ENCODE results near the gene MED8. TPM values are rescaled to one million over a fixed set of nuclear protein-coding genes. Genes with fewer than 3 reads are reported as not detected.

MED8 gene
- polyA plus RNA-seq, 2 of the 4 experiments (the other 2 are of a cell fraction) = 21.8 to 33.9 TPM

DNA sequence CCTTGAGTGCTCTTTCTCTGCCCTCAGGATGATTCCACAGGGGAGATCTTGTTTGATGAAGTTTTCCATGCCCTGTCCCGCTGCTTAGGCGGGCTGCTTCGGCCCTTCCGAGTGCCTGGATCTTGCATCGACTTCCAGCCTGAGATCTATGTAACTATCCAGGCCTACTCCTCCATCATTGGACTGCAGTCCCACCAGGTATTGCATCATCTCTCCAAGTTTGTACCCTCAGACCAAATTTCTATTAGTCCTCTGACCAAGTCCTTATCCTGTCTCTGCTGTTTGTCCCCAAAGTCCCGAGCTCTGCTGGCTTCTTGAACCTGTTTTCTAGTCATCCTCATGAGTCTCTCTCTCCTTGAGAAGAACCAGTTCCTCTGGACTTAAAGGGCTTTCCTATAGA, 14.8 kb upstream of the MED8 start:
- ChIA-PET POLR2A (no interaction called here), CTCF (no interaction called here)
- ATAC-seq (no peak), FAIRE-seq (no peak), DNase-seq (ENCODE audit: low read depth in 1 of 2, low spot score in 1 of 2) (no peak)
- Histone ChIP-seq H3K27ac (no peak overlapping the region), H3K4me1 (no peaks in the 10 kb centered on the region), H3K4me2 (no peak overlapping the region), H3K4me3 (no peak overlapping the region), H3K9me3 (no peaks in the 10 kb centered on the region)
- WGBS (ENCODE audit: missing lambda C conversion rate) = 97% methylated on average over 6 of the region's 6 CpGs
- TF ChIP-seq BHLHE40 (IDR thresholded peaks at IDR 0.05; ENCODE audit: low read depth, low read length) (no peak), MAZ (IDR thresholded peaks at IDR 0.05; ENCODE audit: borderline replicate concordance, low read depth, low read length) (no peak), CHD2 (IDR thresholded peaks at IDR 0.05; ENCODE audit: low read length, partially characterized antibody) (no peak), CBX2 (IDR thresholded peaks at IDR 0.05; ENCODE audit: borderline replicate concordance, low read depth) (no peak), HOXB13 (CRISPR knock-in tag; IDR thresholded peaks at IDR 0.05; ENCODE audit: low read depth) (no peak), POLR2A (IDR thresholded peaks at IDR 0.05; ENCODE audit: low read length) (no peak), CHD4 (IDR thresholded peaks at IDR 0.05; ENCODE audit: borderline replicate concordance) (no peak), ZNF302 (CRISPR knock-in tag; IDR thresholded peaks at IDR 0.05) (no peak), RNF2 (IDR thresholded peaks at IDR 0.05; ENCODE audit: borderline replicate concordance, low read depth) (no peak), JUNB (IDR thresholded peaks at IDR 0.05) (no peak), EP300 (IDR thresholded peaks at IDR 0.05) (no peak), NR3C1 (IDR thresholded peaks at IDR 0.05) (no peak), TP53 (CRISPR knock-in tag; IDR thresholded peaks at IDR 0.05) (no peak), POLR2AphosphoS2 (conservative IDR thresholded peaks at IDR 0.05; ENCODE audit: low read length) (no peak), FOXS1 (CRISPR knock-in tag; IDR thresholded peaks at IDR 0.05) (no peak), GATA3 (IDR thresholded peaks at IDR 0.05; ENCODE audit: borderline replicate concordance) (no peak)
- TF ChIP-seq, protein P1, sequence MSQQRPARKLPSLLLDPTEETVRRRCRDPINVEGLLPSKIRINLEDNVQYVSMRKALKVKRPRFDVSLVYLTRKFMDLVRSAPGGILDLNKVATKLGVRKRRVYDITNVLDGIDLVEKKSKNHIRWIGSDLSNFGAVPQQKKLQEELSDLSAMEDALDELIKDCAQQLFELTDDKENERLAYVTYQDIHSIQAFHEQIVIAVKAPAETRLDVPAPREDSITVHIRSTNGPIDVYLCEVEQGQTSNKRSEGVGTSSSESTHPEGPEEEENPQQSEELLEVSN (IDR thresholded peaks at IDR 0.05; ENCODE audit: borderline replicate concordance, low read depth) = no peak
- TF ChIP-seq, protein P2, sequence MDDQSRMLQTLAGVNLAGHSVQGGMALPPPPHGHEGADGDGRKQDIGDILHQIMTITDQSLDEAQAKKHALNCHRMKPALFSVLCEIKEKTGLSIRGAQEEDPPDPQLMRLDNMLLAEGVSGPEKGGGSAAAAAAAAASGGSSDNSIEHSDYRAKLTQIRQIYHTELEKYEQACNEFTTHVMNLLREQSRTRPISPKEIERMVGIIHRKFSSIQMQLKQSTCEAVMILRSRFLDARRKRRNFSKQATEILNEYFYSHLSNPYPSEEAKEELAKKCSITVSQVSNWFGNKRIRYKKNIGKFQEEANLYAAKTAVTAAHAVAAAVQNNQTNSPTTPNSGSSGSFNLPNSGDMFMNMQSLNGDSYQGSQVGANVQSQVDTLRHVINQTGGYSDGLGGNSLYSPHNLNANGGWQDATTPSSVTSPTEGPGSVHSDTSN (IDR thresholded peaks at IDR 0.05) = no peak
- TF ChIP-seq, protein P3, sequence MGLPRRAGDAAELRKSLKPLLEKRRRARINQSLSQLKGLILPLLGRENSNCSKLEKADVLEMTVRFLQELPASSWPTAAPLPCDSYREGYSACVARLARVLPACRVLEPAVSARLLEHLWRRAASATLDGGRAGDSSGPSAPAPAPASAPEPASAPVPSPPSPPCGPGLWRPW (IDR thresholded peaks at IDR 0.05) = no peak

DNA sequence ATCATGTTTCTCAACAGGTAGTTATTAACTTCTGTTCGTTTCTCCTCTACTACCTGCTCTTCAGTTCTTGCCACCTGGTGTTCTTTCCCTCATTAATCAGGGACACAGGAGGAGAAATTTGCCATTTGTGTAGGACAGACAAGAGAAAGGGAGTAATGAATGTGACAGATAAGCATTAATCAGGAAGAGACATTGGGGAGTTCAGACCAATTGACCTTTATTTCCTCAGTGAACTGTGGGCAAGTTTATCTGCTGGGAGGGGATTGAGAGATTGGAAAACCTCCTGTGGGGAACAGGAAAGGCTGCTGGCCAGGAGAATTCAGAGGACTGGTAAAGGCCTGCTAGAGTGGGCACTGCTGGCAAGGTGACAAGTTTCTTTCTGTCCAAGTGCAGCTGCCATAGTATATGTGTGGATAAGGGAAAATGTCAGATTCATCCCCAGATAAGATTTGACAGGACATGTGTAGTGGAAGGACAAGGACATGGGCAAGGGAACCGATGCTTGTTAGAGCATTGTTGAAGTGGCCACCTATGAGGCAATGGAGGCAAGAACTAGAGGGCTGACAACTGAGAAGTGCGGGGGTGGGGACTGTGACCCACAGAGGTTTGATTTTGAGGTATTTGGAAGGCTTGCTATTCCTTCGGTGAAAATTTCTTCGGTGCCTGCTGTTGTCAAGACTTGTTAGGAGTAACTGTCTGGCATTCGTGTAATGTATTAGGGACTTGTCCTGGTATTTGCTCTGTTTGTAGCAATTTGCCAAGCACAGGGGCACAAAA, 12.7 kb upstream of the MED8 start:
- no peak for ATAC-seq
- Histone ChIP-seq H3K27ac (no peak overlapping the region), H3K9me3 (no peaks in the 10 kb centered on the region), H3K4me1 (no peaks in the 10 kb centered on the region), H3K4me3 (no peak overlapping the region), H3K4me2 (no peak overlapping the region)
- POLR2A ChIA-PET = no interaction called here
- no peak for DNase-seq (ENCODE audit: low read depth in 1 of 2, low spot score in 1 of 2)
- CTCF ChIA-PET = interaction anchor here (1.5 kb wide), 1 partner anchor 12 kb away, joined by 7 read pairs; no protein-coding TSS in a partner anchor
- no peak for TF ChIP-seq ZFP36 (IDR thresholded peaks at IDR 0.05; ENCODE audit: borderline replicate concordance, partially characterized antibody)
- no peak for TF ChIP-seq TP53 (CRISPR knock-in tag; IDR thresholded peaks at IDR 0.05)
- TF ChIP-seq, protein P3 (IDR thresholded peaks at IDR 0.05) = no peak
- TF ChIP-seq HOXA7 (CRISPR knock-in tag; IDR thresholded peaks at IDR 0.05) = no peak
- no peak for TF ChIP-seq KDM1A (IDR thresholded peaks at IDR 0.05; ENCODE audit: low read depth)
- no peak for TF ChIP-seq HDAC2 (IDR thresholded peaks at IDR 0.05)
- TF ChIP-seq HOXB5 (CRISPR knock-in tag; IDR thresholded peaks at IDR 0.05) = no peak
- TF ChIP-seq, protein P4, sequence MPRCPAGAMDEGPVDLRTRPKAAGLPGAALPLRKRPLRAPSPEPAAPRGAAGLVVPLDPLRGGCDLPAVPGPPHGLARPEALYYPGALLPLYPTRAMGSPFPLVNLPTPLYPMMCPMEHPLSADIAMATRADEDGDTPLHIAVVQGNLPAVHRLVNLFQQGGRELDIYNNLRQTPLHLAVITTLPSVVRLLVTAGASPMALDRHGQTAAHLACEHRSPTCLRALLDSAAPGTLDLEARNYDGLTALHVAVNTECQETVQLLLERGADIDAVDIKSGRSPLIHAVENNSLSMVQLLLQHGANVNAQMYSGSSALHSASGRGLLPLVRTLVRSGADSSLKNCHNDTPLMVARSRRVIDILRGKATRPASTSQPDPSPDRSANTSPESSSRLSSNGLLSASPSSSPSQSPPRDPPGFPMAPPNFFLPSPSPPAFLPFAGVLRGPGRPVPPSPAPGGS (IDR thresholded peaks at IDR 0.05) = no peak
- no peak for TF ChIP-seq CBX2 (IDR thresholded peaks at IDR 0.05; ENCODE audit: borderline replicate concordance, low read depth)
- TF ChIP-seq RARB (CRISPR knock-in tag; IDR thresholded peaks at IDR 0.05) = no peak
- TF ChIP-seq, protein P5, sequence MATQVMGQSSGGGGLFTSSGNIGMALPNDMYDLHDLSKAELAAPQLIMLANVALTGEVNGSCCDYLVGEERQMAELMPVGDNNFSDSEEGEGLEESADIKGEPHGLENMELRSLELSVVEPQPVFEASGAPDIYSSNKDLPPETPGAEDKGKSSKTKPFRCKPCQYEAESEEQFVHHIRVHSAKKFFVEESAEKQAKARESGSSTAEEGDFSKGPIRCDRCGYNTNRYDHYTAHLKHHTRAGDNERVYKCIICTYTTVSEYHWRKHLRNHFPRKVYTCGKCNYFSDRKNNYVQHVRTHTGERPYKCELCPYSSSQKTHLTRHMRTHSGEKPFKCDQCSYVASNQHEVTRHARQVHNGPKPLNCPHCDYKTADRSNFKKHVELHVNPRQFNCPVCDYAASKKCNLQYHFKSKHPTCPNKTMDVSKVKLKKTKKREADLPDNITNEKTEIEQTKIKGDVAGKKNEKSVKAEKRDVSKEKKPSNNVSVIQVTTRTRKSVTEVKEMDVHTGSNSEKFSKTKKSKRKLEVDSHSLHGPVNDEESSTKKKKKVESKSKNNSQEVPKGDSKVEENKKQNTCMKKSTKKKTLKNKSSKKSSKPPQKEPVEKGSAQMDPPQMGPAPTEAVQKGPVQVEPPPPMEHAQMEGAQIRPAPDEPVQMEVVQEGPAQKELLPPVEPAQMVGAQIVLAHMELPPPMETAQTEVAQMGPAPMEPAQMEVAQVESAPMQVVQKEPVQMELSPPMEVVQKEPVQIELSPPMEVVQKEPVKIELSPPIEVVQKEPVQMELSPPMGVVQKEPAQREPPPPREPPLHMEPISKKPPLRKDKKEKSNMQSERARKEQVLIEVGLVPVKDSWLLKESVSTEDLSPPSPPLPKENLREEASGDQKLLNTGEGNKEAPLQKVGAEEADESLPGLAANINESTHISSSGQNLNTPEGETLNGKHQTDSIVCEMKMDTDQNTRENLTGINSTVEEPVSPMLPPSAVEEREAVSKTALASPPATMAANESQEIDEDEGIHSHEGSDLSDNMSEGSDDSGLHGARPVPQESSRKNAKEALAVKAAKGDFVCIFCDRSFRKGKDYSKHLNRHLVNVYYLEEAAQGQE (IDR thresholded peaks at IDR 0.05) = no peak
- TF ChIP-seq, protein P6, sequence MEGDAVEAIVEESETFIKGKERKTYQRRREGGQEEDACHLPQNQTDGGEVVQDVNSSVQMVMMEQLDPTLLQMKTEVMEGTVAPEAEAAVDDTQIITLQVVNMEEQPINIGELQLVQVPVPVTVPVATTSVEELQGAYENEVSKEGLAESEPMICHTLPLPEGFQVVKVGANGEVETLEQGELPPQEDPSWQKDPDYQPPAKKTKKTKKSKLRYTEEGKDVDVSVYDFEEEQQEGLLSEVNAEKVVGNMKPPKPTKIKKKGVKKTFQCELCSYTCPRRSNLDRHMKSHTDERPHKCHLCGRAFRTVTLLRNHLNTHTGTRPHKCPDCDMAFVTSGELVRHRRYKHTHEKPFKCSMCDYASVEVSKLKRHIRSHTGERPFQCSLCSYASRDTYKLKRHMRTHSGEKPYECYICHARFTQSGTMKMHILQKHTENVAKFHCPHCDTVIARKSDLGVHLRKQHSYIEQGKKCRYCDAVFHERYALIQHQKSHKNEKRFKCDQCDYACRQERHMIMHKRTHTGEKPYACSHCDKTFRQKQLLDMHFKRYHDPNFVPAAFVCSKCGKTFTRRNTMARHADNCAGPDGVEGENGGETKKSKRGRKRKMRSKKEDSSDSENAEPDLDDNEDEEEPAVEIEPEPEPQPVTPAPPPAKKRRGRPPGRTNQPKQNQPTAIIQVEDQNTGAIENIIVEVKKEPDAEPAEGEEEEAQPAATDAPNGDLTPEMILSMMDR (IDR thresholded peaks at IDR 0.05) = no peak
- TF ChIP-seq HEYL (CRISPR knock-in tag; IDR thresholded peaks at IDR 0.05) = no peak
- FAIRE-seq = no peak
- 94% methylated on average over 6 of the region's 6 CpGs for WGBS (ENCODE audit: missing lambda C conversion rate)
